Thyroid gland (tissue), 4 donors: Measurements from ENCODE around the gene KCTD1.

ENCODE experiments used
- CTCF ChIP-seq, 6 experiments: fragments of 200-600 bp in 3 of 6; fragments of 450-650 bp in 3 of 6; sonication (generic) in 3 of 6; IDR thresholded peaks; one replicate each; pipeline ENCODE4 v1.5.1; 2016 to 2019; ENCODE audit warnings: antibody characterized with exemption in 6 of 6, mild to moderate bottlenecking in 2 of 6, inconsistent platforms in 1 of 6, moderate library complexity in 1 of 6
- POLR2A ChIP-seq, 2 donors: fragments of 450-650 bp; IDR thresholded peaks; one replicate each; pipeline ENCODE4 v1.6.1; 2017; ENCODE audit warnings: antibody characterized with exemption in 2 of 2, mild to moderate bottlenecking in 2 of 2, moderate library complexity in 1 of 2

- TF ChIP-seq CTCF (IDR thresholded peaks at IDR 0.05) (no peak), POLR2A (IDR thresholded peaks at IDR 0.05) (no peak)
Measured at GRCh38 chr18:26536032-26536431, 12.3 kb downstream of the KCTD1 start.
